NCI-H1417 (cell line): ENCODE measurements around the gene MOCS1.

Source experiments
- DNase-seq, 3 experiments: peaks; one replicate each; lab custom pipeline; 2025; lab: John Stamatoyannopoulos, UW

MOCS1 gene

DNA sequence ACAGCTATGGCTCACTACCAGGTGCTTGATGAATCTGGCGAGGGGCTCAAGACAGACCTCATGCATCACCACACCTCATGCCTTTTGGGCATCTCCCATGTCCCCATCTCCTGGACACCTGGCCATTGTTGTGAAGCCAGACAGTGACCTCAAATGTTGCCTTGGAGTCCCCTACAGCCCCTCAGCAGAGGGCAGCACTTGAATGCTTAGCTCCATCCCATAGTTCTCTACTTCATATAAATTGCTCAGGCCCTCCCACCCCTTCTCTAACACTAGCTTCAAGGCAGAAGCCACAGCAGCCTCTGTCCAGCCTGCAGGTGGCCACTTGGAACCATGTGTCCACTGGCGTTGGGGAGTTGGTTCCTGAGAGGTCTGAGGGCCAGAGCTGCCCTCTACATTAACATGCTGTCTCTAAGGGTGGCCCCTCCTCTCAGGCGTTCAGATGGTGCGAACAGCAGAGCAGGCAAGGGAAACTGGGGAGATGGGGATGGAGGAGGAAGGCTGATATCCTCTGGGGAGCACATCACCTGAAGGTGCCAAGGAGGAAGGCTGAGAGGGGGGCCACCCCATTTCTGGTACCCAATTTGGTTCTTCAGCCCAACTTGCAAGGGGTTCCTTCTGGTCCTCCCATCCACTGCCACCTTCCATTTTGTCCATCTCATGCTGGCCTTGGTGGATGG lies 31.3 kb downstream of the MOCS1 start:
- DNase-seq = no peak

DNA sequence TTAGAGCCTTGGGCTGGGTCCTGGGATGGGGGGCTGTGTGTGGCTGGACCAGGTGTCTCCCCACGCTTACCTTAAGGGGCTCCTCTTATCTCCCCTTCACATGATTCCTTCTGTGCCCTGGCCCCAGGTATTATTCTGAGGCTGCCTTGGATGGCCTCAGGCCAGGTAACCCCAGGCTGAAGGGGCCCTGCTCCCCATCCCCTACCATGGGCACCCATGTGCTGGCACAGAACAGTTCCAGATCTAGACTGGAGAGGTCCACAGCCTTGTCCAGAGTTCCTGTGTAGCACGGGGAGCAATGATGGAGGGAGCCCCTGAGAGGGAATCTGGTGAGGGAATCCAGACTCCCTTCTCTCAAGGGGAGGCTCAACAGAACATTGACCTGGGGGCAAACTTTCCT lies 32.1 kb downstream of the MOCS1 start:
- DNase-seq = no peak

DNA sequence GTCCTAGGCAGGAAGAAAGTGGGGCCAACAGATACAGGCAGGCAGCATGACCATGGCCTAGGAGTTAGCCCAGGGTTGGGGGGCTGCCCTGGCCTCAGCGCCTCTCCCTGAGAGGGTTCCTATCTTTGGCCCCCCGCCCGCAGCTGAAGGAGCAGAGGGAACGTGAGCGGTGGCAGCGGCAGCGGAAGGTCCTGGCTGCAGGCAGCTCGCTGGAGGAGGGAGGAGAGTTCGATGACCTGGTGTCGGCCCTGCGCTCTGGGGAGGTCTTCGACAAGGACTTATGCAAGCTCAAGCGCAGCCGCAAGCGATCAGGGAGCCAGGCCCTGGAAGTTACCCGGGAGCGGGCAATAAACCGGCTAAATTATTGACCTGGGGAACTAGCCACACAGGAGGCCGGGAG lies 32.6 kb downstream of the MOCS1 start:
- DNase-seq = no peak

DNA sequence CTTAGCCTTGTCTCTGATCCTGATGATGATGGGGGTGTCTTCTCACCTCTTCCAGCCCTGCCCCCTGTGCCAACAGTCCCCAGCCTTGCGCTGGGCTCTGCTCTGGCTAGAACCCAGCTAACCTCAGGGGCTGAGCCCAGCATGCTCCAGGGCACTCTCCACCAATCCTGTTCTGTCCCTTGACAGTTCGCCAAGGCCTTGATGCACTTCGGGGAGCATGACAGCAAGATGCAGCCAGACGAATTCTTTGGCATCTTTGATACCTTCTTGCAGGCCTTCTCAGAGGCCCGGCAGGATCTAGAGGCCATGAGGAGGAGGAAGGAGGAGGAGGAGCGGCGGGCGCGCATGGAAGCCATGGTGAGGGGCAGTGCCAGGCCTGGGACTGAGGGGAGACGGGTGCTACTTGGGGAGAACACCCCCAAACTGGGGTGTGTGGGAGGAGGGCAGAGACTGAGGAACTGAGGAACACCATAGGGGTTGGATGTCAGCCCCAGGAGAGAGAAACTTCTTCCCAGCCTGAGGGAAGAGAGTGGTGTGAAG lies 33.1 kb downstream of the MOCS1 start:
- no peak for DNase-seq

DNA sequence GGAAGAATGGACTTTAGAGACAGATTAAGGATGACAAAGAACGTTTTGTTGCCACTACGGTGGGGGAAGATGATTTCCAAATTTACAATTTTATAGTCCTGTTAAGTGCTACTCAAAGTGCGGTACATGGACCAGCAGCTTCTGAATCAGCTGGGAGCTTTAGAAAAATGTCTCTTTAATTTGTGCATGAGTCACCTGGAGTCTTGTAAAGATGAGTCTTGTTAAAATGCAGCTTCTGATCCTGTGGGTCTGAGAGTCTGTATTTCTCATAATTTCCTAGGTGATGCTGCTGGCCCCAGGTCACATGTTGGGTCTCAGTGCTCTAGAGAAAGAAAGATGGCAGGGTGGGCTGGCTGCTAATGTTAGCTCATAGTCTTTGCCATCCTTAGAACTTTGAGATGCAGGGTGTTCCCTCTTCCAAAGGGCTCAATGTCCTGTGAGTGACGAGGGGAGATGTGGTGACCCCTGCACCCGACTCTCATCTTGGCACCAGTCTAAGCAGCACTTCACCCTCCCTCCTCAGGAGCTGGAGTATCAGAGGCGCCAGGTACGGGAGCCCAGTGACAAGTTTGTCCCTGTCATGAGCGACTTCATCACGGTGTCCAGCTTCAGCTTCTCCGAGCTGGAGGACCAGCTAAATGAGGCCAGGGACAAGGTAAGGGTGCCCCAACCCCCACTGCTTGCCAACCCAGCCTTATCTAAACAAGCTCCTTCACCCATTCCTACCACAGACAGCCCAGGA lies 34.5 kb downstream of the MOCS1 start:
- DNase-seq = no peak

DNA sequence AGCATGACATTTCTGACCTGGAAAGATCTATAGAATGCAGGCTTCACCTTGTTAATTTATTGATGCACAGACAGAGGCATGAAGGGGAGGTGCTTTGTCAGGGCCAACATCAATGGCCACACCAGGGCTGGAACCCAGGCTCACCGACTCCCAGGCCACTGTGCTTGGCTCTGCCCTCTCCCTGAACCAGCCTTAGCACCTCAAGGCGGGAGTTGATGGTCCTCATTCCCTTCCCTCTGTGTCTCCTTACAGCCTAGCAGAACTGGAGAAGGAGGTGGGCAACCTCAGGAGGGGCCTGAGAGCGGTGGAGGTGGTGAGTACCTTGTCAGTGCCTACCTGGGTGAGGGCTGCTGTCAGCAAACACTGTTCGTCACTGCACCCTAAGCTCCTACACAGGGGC lies 35.6 kb downstream of the MOCS1 start:
- no peak for DNase-seq

DNA sequence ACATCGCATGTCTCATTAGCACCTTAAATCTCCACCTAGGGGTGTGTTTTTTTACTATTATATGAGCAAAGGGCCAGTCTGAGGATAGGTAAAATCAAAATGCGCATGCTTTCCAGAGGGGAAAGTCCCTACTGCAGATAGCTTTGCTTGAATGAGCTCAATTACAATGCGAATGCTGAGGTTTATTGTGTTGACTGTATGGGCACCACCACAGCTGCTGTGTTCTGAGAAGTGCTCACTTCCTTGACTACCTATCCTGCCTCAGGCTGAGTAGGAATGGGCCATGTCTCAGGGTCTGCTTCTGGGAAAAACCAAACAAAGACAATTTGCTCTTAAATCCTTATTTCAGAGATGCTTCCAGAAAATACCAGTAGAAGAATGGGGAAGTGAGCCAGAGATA lies 36.6 kb downstream of the MOCS1 start:
- DNase-seq = no peak

DNA sequence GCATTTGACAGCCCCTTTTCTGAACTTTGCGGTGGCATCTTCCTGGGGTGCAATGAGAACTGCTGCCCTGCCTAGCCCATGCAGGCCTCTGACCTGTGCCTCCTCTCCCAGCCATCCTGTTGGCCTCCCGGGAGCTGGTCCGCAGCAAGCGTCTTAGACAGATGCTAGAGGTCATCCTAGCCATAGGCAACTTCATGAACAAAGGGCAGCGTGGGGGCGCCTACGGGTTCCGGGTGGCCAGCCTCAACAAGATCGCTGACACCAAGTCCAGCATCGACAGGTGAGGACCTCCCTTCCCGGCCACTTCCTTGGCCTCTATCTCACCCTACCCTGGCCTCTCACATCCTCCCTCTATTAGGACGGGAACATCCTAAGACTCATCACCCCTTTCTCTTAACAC lies 37.6 kb downstream of the MOCS1 start:
- no peak for DNase-seq

DNA sequence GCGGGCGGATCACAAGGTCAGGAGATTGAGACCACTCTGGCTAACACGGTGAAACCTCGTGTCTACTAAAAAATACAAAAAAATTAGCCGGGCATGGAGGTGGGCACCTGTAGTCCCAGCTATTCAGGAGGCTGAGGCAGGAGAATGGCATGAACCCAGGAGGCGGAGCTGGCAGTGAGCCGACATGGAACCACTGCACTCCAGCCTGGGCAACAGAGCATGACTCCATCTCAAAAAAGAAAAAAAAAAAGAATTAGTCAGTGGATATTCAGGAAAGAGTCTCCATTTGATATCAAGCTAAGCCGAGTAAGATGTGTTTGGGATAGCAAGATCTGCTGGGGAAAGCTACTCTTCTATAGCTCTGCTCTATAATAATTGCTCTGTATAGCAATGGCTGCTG lies 41.0 kb downstream of the MOCS1 start:
- DNase-seq = no peak

DNA sequence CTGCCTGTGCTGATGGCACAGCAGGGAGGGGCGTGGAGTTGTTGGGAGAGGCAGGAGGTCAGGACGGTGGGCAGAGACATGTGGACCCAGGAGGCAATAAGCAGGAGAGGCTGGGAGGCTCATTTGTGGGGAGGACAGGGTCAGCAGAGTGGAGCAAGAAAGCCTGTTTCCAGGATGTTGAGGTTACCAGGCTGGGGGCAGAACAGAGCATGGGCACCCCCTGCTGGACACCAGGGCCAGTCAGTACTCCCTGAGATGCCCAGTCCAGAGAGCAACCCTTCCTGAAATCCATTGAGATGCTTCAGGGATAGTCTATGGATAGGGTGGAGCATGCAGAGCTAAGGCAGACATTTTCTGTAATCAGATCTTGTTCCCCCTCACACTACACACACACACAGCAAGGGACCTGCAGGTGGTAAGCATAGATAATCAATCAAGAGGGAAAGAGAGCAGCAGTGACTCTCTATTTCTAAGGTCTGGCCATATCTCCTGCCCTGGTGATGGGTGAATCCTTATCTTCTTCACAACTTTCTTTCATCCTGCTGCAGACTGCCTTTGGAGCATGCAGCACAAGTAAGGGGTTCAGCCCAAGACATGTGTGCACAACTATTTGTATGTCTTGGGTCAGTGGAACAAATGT lies 41.7 kb downstream of the MOCS1 start:
- peak; percentile 6 to 66 (median 28) for DNase-seq

DNA sequence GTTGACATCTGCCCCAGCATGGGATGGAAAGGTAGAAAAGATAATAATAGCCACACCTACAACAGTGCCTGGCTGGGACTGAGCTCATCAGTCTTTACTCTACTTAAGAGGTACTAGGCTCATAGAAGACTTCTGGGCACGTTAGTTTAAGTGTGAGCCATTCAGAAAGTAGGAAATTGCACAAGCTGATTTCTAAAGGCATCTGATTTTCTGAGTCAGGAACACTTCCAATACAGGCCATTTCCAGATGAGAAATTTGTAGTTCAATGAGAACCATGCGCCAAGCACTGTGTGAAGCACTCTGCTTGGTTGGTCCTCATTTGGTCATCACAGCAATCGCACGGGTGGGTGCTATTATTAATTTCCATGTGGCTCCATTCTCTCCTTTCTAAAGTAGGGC lies 42.3 kb downstream of the MOCS1 start:
- no peak for DNase-seq

DNA sequence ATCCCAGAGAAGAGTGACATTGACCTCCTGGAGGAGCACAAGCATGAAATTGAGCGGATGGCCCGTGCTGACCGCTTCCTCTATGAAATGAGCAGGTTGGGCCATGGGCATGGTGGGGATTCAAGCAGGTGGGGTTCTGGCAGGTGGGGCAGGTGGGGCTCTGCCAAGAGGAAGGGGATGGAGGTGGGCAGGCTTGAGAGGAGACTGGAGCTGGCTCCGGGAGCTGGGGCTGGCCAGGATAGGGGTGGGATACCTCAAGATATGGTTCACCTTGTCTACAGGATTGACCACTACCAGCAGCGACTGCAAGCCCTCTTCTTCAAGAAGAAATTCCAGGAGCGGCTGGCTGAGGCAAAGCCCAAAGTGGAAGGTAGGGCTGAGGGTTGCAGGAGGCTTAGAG lies 42.9 kb downstream of the MOCS1 start:
- no peak for DNase-seq

DNA sequence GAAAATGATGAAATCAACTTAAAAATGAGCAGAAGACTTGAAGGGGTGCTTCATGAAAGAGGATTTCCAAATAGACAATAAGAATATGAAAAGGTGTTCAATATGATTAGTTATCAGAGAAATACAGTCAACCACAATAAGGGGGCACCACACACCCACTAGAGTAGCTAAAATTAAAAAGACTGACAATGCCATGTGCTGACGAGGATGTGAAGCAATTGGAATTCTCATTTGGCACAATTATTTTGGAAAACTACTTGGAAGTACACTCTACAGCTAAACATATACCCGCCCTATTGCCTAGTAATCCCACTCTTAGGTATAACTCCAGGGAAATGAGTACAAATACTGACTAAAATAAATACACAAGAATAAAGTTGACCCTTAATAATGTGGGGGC lies 45.0 kb downstream of the MOCS1 start:
- DNase-seq = no peak

DNA sequence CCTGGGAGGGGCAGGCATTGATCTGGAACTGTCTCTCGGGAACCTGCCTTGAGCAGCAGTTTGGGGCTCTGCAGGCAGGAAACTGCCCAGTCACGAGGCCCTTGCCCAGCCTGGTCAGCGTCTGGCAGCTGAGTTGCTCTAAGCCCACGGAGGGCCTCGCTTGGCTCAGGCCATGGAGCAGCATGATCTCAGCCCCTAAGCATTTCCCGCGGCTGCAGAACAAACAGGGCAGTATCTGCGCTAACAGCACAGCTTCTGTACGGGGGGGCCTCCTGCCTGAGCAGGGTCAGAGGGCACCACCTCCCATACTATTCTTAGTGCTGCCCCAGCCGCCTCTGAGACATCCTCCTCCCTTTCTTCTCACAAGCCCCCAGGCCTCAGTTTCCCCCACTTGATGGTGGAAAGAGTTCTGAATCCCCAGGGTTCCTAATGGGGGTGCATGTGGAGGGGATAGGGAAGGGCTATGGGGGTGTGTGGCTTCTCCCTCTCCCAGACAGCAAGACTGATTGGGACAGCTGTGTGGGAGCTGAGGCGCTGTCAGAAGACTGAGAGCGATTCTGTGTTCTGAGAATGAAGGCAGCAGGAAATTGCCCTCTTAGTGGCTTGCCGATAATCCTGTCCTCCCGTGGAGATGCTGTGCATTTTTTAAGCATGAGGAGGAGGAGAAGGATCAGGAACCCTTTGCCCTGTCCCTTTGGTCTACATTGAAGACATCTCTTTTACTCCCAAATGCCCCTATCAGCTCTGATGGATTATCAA lies 46.4 kb downstream of the MOCS1 start:
- DNase-seq = no peak

DNA sequence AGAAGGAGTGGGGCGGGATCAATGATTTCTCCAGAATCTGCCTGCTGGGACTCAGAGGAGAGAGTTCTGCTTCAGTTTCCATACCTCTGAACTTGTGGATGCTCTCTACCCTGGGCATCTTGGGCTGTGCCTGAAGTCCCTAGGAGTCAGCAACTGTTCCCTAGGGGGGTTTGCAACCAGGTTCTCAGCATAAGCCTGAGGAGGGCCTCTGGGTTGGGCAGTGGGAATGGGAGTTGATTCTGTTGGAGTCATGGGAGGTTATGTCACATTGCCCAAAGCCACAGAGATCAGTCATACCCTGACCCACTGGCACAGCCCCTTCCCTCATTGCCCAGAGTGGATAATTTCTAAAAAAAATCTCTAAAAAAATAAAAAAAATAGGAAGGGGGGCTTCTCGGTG lies 47.4 kb downstream of the MOCS1 start:
- no peak for DNase-seq

DNA sequence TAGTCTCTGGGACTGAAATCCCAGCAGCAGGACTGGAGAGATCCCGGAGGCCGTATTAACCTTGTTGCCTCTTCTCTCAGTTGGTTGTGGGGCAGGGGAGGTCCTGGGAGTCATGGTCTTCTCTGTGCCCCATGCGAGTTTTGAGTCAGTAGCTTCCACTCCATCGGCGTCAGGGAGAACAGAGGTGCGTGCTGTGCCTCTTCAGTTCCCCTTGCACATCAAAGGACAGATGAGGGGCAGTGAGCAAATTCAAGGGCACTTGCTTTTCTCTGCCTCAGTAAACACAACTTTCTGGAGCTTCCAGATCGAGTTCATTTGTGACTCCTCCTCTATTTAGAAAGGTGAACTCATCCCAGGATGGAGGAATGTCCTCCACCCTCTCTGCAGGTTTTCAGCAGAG lies 48.6 kb downstream of the MOCS1 start:
- no peak for DNase-seq

DNA sequence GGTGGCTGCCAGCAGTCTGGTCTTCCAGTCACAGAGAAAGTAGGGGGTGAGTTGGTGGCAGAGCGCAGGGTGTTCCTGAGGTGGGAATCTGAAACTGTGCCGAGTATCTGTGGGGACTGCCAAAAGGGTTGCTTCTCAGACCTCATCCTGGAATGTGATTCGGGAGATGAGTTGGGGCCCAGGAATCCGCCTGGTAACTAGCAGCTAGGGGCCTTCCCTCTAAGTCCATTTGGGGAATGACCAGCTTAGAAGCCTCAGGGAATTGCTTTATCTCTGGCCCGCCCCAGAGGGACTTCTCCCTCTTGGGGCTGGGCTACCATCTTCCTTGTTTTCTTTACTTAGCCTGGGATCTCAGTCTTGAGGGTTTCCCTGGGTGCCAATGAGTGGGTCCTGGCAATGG lies 49.6 kb downstream of the MOCS1 start:
- no peak for DNase-seq

DNA sequence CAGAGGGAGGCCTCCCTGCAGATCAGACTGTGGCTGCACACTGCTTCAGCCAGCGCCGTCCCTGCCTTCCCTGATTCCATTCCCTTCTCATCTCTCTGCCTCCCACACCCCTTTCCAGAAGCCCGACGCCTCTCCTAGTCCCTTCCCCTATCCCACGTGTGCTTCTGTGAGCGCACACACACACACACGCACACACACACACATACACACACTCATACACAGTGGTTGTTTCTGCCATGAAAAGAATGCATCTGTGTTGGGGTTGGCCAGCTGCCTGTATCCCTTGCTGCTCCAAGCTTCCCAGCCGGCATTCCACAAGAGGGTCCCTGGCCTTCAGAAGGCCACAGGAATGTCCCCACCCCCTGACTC lies 51.7 kb downstream of the MOCS1 start:
- DNase-seq = no peak

DNA sequence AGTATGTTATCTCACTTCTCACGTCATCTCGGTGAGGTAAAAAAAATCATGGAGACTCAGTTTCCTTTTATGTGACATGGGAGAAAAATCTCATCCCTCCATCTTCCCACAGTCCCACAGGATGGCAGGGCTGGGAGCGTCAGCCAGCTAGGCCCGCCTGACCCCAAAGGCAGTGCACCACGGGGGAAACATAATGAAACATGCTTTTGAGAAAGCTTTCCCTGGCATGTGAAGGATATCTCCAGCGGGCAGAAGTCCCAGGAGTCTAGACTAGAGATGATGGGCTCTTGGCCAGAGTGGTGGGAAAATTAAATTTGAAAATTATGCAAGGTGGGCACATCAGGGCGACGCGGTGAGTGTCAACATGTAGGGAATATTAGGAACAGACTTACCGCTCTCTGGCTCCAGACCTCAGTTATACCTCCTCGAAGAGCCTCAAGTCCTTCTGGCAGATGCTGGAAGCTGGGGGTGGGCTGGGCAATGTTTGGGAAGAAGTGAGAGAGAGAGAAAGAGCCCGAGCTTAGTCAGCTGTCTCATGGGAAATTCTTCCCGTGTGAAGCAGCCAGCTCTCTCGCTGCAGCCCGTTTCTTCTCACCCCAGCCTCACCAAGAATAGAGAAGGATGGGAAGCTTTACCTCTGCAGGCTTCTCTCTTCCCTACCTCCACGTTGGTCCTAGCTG lies 52.3 kb downstream of the MOCS1 start:
- DNase-seq = no peak

DNA sequence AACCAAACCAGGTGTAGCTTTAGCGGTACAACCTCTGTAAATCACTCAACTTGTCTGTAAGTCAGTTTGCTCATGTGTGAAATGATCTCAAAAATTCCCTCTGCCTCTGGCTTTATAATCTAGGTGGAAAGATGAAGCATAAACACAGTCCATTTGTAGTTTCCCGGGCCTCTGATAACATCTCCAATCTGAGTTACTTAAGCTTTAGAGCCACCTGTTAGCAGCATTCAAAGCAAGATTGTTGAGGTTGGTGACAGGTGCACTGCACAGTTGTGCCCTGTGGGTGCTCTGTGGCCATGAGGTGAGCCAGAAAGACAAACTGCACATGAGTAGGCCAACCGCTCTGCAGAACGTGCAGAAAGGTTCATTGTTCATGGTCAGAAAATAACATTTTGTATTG lies 53.7 kb downstream of the MOCS1 start:
- DNase-seq = peak in 2 of 3 experiments; percentile 7 to 28

DNA sequence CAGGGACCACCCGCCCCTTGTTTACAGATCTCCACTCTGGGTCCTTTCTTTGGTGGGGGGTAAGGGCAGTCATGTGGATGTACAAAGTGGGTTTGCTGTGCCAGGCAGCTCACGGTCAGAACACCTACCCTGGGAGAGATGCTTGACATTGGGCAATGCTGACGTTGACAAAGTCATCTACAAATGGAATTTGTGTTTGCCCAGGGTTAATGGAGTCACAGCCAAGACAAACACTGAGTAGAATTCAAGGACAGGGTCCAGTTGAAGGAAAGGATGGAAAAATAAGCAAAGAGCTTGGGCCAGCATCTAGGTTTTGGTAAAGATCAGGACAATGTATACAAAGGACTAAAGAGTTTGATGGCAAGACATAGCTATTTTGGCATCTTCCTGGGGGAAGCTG lies 54.7 kb downstream of the MOCS1 start:
- DNase-seq = no peak

DNA sequence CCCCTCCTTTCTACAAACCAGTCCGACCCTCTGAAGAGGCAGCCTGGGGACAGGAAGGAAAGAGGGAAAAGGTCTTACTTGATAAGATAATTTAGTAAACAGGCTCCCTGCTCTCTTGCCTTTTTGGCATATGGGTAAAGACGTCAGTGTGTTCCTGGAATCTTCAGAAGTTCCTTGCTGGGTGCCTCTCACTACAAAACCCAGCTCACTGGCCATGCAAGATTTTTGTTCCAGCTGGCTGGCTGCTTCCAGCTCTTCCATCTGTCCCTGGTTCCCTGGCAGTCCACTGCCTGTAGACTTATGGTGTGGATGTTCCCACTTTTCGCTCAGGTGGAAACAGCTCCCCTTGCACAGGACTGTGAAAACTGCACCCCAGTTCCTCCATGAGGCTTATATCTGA lies 57.4 kb downstream of the MOCS1 start:
- no peak for DNase-seq
